ENCODE results near the gene FADS2. TPM values are rescaled to one million over a fixed set of nuclear protein-coding genes. Genes with fewer than 3 reads are reported as not detected.

Gene FADS2
- total and polyA plus RNA-seq, 2 experiments from 2014 or later = 317 to 356 TPM

GRCh38 chr11:61895718-61896059, 67.6 kb downstream of the FADS2 start:
- no peak for DNase-seq (ENCODE audit: low spot score)
- Histone ChIP-seq H3K9me2 (replicated peaks; ENCODE audit: insufficient read depth) (no peaks in the 10 kb centered on the region), H4K20me1 (ENCODE audit: insufficient read depth, poor library complexity, severe bottlenecking) (no peaks in the 10 kb centered on the region), H3K36me3 (replicated peaks; ENCODE audit: insufficient read depth, low read depth) (no peaks in the 10 kb centered on the region), H2AFZ (no peak overlapping the region), H3K27me3 (no peaks in the 10 kb centered on the region), H3K4me2 (no peak overlapping the region), H3K9me3 (ENCODE audit: low read depth) (no peaks in the 10 kb centered on the region), H3K27ac (no peak overlapping the region), H3K4me1 (ENCODE audit: insufficient read depth) (peaks cover 3% of the 10 kb centered on the region), H3K79me2 (no peaks in the 10 kb centered on the region), H3K4me3 (no peak overlapping the region)
- 81% methylated on average over 4 of the region's 4 CpGs for WGBS (ENCODE audit: low lambda C conversion rate, missing lambda C conversion rate)
- TF ChIP-seq CTCF (IDR thresholded peaks at IDR 0.05; ENCODE audit: poor library complexity) (no peak), EZH2phosphoT487 (IDR thresholded peaks at IDR 0.05; ENCODE audit: low read depth, severe bottlenecking, unreplicated experiment) (no peak), EZH2 (IDR thresholded peaks at IDR 0.05; ENCODE audit: borderline replicate concordance) (no peak)

DNA sequence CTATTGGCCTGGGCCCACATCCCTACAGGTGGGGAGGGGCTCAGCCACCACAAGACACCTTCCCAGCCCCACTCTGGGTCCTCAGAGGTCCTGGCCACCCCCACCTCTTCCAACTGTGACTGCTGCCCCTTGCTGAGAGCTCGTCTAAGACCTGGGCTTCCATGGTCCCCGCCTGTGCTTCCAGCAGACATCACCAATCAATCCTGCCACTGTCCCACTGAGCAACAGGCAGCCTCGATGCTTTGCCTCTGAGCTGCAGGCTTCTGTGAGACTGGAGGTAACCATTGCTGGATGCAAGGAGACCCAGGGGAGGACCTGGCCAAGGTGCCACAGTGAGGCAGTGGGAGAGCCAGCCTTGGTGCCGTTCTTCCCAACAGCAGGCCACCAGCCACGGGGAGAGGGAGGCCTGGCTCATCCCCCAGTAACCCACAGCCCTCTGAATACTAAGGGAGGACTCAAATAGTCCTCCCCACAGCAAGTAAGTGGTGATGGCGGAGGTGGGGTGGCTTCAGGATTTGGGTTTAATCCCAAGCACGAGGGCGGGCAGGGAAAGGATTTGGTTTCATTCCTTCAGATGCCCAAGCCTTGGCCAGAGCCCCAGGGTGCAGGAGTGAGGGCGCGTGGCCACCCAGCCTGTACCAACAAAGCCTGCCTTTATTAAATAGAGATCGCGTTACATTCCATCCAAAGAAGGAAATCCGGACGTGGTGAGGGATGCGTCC, 68.7 kb downstream of the FADS2 start:
- Histone ChIP-seq H3K4me1 (ENCODE audit: insufficient read depth) (no peaks in the 10 kb centered on the region), H3K4me2 (no peak overlapping the region), H3K27ac (no peak overlapping the region), H3K36me3 (replicated peaks; ENCODE audit: insufficient read depth, low read depth) (no peaks in the 10 kb centered on the region), H4K20me1 (ENCODE audit: insufficient read depth, poor library complexity, severe bottlenecking) (no peaks in the 10 kb centered on the region), H3K27me3 (no peaks in the 10 kb centered on the region), H2AFZ (no peak overlapping the region), H3K79me2 (no peaks in the 10 kb centered on the region), H3K9me3 (ENCODE audit: low read depth) (no peaks in the 10 kb centered on the region), H3K4me3 (no peak overlapping the region), H3K9me2 (replicated peaks; ENCODE audit: insufficient read depth) (no peaks in the 10 kb centered on the region)
- DNase-seq (ENCODE audit: low spot score) = no peak
- WGBS (ENCODE audit: low lambda C conversion rate, missing lambda C conversion rate) = 87% methylated on average over 15 of the region's 15 CpGs
- no peak for TF ChIP-seq EZH2phosphoT487 (IDR thresholded peaks at IDR 0.05; ENCODE audit: low read depth, severe bottlenecking, unreplicated experiment)
- TF ChIP-seq CTCF (IDR thresholded peaks at IDR 0.05; ENCODE audit: poor library complexity) = no peak
- no peak for TF ChIP-seq EZH2 (IDR thresholded peaks at IDR 0.05; ENCODE audit: borderline replicate concordance)

DNA sequence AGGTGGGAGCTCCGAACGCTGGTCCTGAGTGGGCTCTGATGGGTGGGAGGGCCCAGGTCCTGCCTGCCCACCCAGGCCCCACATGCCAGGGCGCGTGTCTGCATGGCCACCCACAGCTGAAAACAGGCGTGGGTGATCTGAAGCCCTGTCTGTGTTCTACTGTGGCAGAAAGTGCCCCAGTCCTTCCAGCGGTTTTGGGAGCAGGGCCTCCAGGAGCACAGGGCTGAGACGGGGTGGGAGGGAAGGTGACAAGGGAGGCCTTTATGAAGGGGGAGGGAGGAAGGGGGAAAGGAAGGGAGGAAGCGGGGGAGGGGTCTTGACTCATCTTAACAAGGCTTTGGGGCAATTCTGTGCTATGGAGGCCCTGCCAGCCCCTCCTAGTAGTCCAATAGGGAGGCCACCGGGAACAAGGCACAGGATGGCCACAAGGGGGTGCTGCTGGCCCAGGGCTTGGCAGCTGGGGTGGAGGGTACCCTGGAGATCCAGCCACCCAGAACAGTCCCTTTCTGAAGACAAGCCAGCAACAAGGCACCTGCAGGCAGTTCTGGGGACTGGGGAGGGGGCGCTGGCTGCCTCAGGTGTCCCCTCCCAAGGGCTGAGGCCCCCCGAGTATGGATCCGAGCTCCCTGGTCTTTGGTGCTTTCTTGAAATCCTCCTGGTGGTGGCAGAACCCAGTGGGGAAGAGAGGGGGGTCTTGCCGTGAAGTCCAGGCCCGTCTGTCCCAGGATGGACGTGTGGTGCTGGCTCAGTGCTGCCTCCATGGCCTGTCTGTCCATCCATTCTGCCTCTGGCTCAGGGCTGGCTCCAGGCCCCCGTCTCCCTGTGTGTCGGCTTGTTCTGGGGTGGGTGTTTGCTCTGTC, 69.5 kb downstream of the FADS2 start:
- no peaks in the 10 kb centered on the region for H3K4me1 ChIP-seq (ENCODE audit: insufficient read depth)
- H3K27ac ChIP-seq = no peak overlapping the region
- peak; percentile 85 for DNase-seq (ENCODE audit: low spot score)
- peak; percentile 90 for TF ChIP-seq CTCF (IDR thresholded peaks at IDR 0.05; ENCODE audit: poor library complexity)
- TF ChIP-seq EZH2 (IDR thresholded peaks at IDR 0.05; ENCODE audit: borderline replicate concordance) = no peak
- H3K27me3 ChIP-seq = no peaks in the 10 kb centered on the region
- WGBS (ENCODE audit: low lambda C conversion rate, missing lambda C conversion rate) = 70% methylated on average over 16 of the region's 17 CpGs
- no peaks in the 10 kb centered on the region for H4K20me1 ChIP-seq (ENCODE audit: insufficient read depth, poor library complexity, severe bottlenecking)
- H3K36me3 ChIP-seq (replicated peaks; ENCODE audit: insufficient read depth, low read depth) = no peaks in the 10 kb centered on the region
- H3K4me3 ChIP-seq = no peak overlapping the region
- no peak overlapping the region for H3K4me2 ChIP-seq
- H3K79me2 ChIP-seq = no peaks in the 10 kb centered on the region
- H3K9me3 ChIP-seq (ENCODE audit: low read depth) = no peaks in the 10 kb centered on the region
- H3K9me2 ChIP-seq (replicated peaks; ENCODE audit: insufficient read depth) = no peaks in the 10 kb centered on the region
- no peak overlapping the region for H2AFZ ChIP-seq
